PC-3 (cell line): ENCODE measurements around the gene TRMT10C.
"Not testable (repeated sequence)": the region's sequence is repeated elsewhere in the genome, so short reads cannot be mapped to it uniquely, and the experiment has no call there.

Experiments used
- CTCF ChIP-seq: fragments of 300-600 bp; sonication (generic); conservative IDR thresholded peaks from 2 replicates; pipeline ENCODE4 v1.5.1; 2017; ENCODE audit warnings: antibody characterized with exemption, low read depth, mild to moderate bottlenecking, low read length
- EZH2 ChIP-seq: fragments of 300-600 bp; sonication (generic); IDR thresholded peaks from one replicate; pipeline ENCODE4 v1.6.1; 2017; ENCODE audit warnings: antibody characterized with exemption, mild to moderate bottlenecking, low read length; ENCODE audit not compliant: unreplicated experiment
- EZH2phosphoT487 ChIP-seq: fragments of 300-600 bp; sonication (generic); IDR thresholded peaks from 2 replicates; pipeline ENCODE4 v1.6.1; 2018; ENCODE audit warnings: mild to moderate bottlenecking, antibody characterized with exemption, low read length, borderline replicate concordance

GRCh38 chr3:101536955-101537354 is 24.7 kb upstream of the TRMT10C start:
- not testable (repeated sequence) for TF ChIP-seq EZH2phosphoT487, EZH2, CTCF
